Measurements from ENCODE around the gene DPP10.

Gene DPP10

DNA sequence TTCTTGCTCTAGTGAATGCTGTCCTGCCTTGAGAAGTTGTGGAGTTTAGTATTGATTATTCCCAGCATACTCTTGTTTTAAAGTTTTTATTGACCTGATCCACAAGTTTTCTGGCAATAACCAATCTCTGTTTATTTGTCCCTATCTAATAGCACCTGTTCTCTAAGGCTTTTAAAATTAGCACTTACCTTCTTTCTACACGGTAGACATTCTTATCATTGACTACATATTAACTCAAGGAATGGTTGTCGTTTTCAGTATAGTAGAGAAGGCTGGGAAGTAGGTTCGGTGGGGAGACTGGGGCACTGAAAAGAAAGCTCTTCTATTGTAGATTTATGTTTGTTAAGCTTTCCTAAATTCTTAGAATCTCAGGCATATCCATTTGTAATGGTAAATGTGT is 726.0 kb downstream of the DPP10 start:
- Histone ChIP-seq H3F3A (ENCODE audit: low read depth) (no peaks in the 10 kb centered on the region), H2AFZ (ENCODE audit: low read length) (no peak overlapping the region), H3K27me3 (ENCODE audit: insufficient read depth, low read length, poor library complexity, severe bottlenecking) (no peaks in the 10 kb centered on the region), H4K20me1 (ENCODE audit: insufficient read depth, low read length, poor library complexity, severe bottlenecking) (no peaks in the 10 kb centered on the region), H3K9ac (ENCODE audit: low read depth, low read length, poor library complexity, severe bottlenecking) (no peak overlapping the region), H3K9me2 (replicated peaks; ENCODE audit: low read depth, low read length) (no peaks in the 10 kb centered on the region), H3K4me2 (ENCODE audit: low read depth, low read length, poor library complexity, severe bottlenecking) (no peak overlapping the region), H3K9me3 (ENCODE audit: insufficient read depth, low read depth, low read length) (no peaks in the 10 kb centered on the region), H3K4me1 (ENCODE audit: insufficient read depth, low read length, poor library complexity, severe bottlenecking) (no peaks in the 10 kb centered on the region), H3K79me2 (ENCODE audit: insufficient read depth, low read length) (no peaks in the 10 kb centered on the region), H3K36me3 (ENCODE audit: insufficient read depth, low read length) (no peaks in the 10 kb centered on the region), H3K4me3 (ENCODE audit: low read length, poor library complexity, severe bottlenecking) (no peak overlapping the region)
- TF ChIP-seq CTCF (conservative IDR thresholded peaks at IDR 0.05; ENCODE audit: low read length) (no peak), EZH2phosphoT487 (IDR thresholded peaks at IDR 0.05; ENCODE audit: borderline replicate concordance) (no peak)

DNA sequence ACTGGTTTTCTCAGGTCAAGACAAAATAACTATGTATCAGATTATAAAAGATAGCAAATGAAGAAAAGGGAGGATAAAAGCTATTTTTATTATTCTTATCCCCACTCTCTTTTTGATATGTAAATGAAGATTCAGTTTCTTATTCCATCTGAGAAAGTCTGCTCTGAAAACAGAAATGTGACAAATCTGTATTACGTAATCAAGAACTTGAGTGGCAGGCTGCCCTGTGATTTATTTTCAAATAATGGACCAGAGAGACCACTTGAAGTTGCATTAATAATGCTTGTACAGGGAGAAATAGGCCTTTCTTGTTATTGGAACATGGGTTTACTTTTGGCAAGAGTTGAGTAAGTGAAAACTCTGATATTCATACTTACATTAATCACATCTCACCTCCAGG is 727.4 kb downstream of the DPP10 start:
- TF ChIP-seq CTCF (conservative IDR thresholded peaks at IDR 0.05; ENCODE audit: low read length) (no peak), EZH2phosphoT487 (IDR thresholded peaks at IDR 0.05; ENCODE audit: borderline replicate concordance) (no peak)

DNA sequence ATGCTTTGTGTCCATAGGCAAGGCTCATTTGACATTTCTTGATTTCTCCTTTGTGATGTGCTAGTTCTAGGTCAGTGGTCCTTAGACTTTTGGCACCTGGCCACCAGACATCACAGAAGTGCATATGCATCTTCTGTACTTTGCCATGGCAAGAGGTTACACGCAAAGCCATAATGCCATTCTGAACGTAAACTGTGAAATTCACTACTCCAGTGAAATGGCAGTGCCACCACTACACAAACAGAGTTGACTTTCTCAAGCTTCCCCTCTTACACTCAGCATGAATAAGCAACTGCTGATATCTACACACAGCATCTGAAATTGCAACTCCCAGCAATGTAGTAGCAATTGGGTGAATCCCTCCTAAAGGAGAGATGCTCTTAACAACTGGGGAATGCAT is 729.3 kb downstream of the DPP10 start:
- Histone ChIP-seq H3K4me1 (ENCODE audit: insufficient read depth, low read length, poor library complexity, severe bottlenecking) (no peaks in the 10 kb centered on the region), H3K79me2 (ENCODE audit: insufficient read depth, low read length) (no peaks in the 10 kb centered on the region), H3K27me3 (ENCODE audit: insufficient read depth, low read length, poor library complexity, severe bottlenecking) (no peaks in the 10 kb centered on the region), H2AFZ (ENCODE audit: low read length) (no peak overlapping the region), H3K9ac (ENCODE audit: low read depth, low read length, poor library complexity, severe bottlenecking) (no peak overlapping the region), H3K4me2 (ENCODE audit: low read depth, low read length, poor library complexity, severe bottlenecking) (no peak overlapping the region), H4K20me1 (ENCODE audit: insufficient read depth, low read length, poor library complexity, severe bottlenecking) (no peaks in the 10 kb centered on the region), H3K9me3 (ENCODE audit: insufficient read depth, low read depth, low read length) (no peaks in the 10 kb centered on the region), H3K36me3 (ENCODE audit: insufficient read depth, low read length) (no peaks in the 10 kb centered on the region), H3K9me2 (replicated peaks; ENCODE audit: low read depth, low read length) (no peaks in the 10 kb centered on the region), H3F3A (ENCODE audit: low read depth) (no peaks in the 10 kb centered on the region), H3K4me3 (ENCODE audit: low read length, poor library complexity, severe bottlenecking) (no peak overlapping the region)
- TF ChIP-seq EZH2phosphoT487 (IDR thresholded peaks at IDR 0.05; ENCODE audit: borderline replicate concordance) (no peak), CTCF (conservative IDR thresholded peaks at IDR 0.05; ENCODE audit: low read length) (no peak)

More for the DNA sequence above, 727.4 kb downstream of the DPP10 start:
- no peaks in the 10 kb centered on the region for H3K36me3 ChIP-seq (ENCODE audit: insufficient read depth, low read length)
- no peak overlapping the region for H3K4me3 ChIP-seq (ENCODE audit: low read length, poor library complexity, severe bottlenecking)
- no peaks in the 10 kb centered on the region for H3K9me2 ChIP-seq (replicated peaks; ENCODE audit: low read depth, low read length)
- no peaks in the 10 kb centered on the region for H3F3A ChIP-seq (ENCODE audit: low read depth)
- no peaks in the 10 kb centered on the region for H3K27me3 ChIP-seq (ENCODE audit: insufficient read depth, low read length, poor library complexity, severe bottlenecking)
- H3K79me2 ChIP-seq (ENCODE audit: insufficient read depth, low read length): no peaks in the 10 kb centered on the region
- no peaks in the 10 kb centered on the region for H3K9me3 ChIP-seq (ENCODE audit: insufficient read depth, low read depth, low read length)
- H3K4me2 ChIP-seq (ENCODE audit: low read depth, low read length, poor library complexity, severe bottlenecking): no peak overlapping the region
- H3K4me1 ChIP-seq (ENCODE audit: insufficient read depth, low read length, poor library complexity, severe bottlenecking): no peaks in the 10 kb centered on the region
- H3K9ac ChIP-seq (ENCODE audit: low read depth, low read length, poor library complexity, severe bottlenecking): no peak overlapping the region
- no peak overlapping the region for H2AFZ ChIP-seq (ENCODE audit: low read length)
- H4K20me1 ChIP-seq (ENCODE audit: insufficient read depth, low read length, poor library complexity, severe bottlenecking): no peaks in the 10 kb centered on the region
